Sigmoid colon (tissue), 7 donors: ENCODE data around the gene ADGB. TPM values are rescaled to one million over a fixed set of nuclear protein-coding genes. Genes with fewer than 3 reads are reported as not detected.

Experiments
- DNase-seq: peaks from one replicate; pipeline ENCODE4 v3.0.0-alpha.2; 2019
- H3K27ac ChIP-seq, 4 donors: fragments of 200-600 bp; sonication (generic); one replicate each; pipeline ENCODE4 v1.5.1; 2016 to 2019; ENCODE audit warnings: mild to moderate bottlenecking in 1 of 4
- H3K27me3 ChIP-seq, 3 donors: fragments of 200-600 bp; sonication (generic); one replicate each; pipeline ENCODE4 v1.5.1; 2019; ENCODE audit warnings: mild to moderate bottlenecking in 1 of 3
- H3K36me3 ChIP-seq, 4 donors: fragments of 200-600 bp; sonication (generic); one replicate each; pipeline ENCODE4 v1.5.1; 2016 to 2019
- H3K4me1 ChIP-seq, 4 donors: fragments of 200-600 bp; sonication (generic); one replicate each; pipeline ENCODE4 v1.5.1; 2017 to 2019
- H3K4me3 ChIP-seq, 4 donors: fragments of 200-600 bp; sonication (generic); one replicate each; pipeline ENCODE4 v1.5.1; 2017 to 2019; ENCODE audit warnings: mild to moderate bottlenecking in 2 of 4, moderate library complexity in 1 of 4
- H3K9me3 ChIP-seq, 4 donors: fragments of 200-600 bp in 3 of 4; sonication (generic) in 3 of 4; one replicate each; pipeline versions ENCODE4 v1.5.1 to v1.6.1; 2013 to 2019
- CTCF ChIP-seq, 4 experiments: fragments of 450-650 bp in 3 of 4; fragments of 200-600 bp in 1 of 4; IDR thresholded peaks; one replicate each; pipeline ENCODE4 v1.5.1; 2016 to 2019; ENCODE audit warnings: antibody characterized with exemption in 4 of 4, mild to moderate bottlenecking in 3 of 4, moderate library complexity in 2 of 4
- EP300 ChIP-seq, 4 donors: sonication (generic); formaldehyde crosslinking; IDR thresholded peaks; one replicate each; pipeline ENCODE4 v1.6.1; 2017; ENCODE audit warnings: antibody characterized with exemption in 4 of 4
- POLR2A ChIP-seq, 2 donors: fragments of 450-650 bp; IDR thresholded peaks; one replicate each; pipeline ENCODE4 v1.6.1; 2016; ENCODE audit warnings: antibody characterized with exemption in 2 of 2, mild to moderate bottlenecking in 2 of 2, moderate library complexity in 2 of 2
- POLR2AphosphoS5 ChIP-seq, 4 donors: sonication (generic); formaldehyde crosslinking; IDR thresholded peaks; one replicate each; pipeline ENCODE4 v1.6.1; 2017; ENCODE audit warnings: antibody characterized with exemption in 4 of 4
- WGBS, 2 donors: extraction: QIAGEN DNeasy Blood & Tissue Kit; methylation state at CpG; one replicate each; pipeline ENCODE4 v1.1.7; 2013; 5-methylcytosine and 5-hydroxymethylcytosine counted together
- intact Hi-C: fragments of 100-400 bp; cut with DNase I; formaldehyde crosslinking; loops from one replicate; pipeline ENCODE4 v1.15.1; 2023
- polyA plus RNA-seq, 3 donors: library from polyadenylated mRNA; stranded (reverse); fragments of 200-250 nt; gene quantifications; one replicate each; pipeline ENCODE4 v1.2.3, GENCODE V29; 2013
- total RNA-seq, 4 donors: library from RNA; depleted of rRNA; stranded (reverse); fragments of >200 nt; gene quantifications; one replicate each; pipeline ENCODE4 v1.1.0, GENCODE V29; 2016
- donor health status: healthy with polysubstance abuse.
- donor health status: Bipolar disorder and iron deficiency.
- donor health status: healthy.

ADGB gene
- total and polyA plus RNA-seq, 7 donors: 0.13 to 0.55 TPM; not detected in 5

GRCh38 chr6:146840216-146840615 lies 241.4 kb downstream of the ADGB start:
- Histone ChIP-seq H3K9me3 (no peaks in the 10 kb centered on the region), H3K36me3 (no peaks in the 10 kb centered on the region), H3K27ac (no peak overlapping the region), H3K4me1 (no peaks in the 10 kb centered on the region), H3K27me3 (no peaks in the 10 kb centered on the region), H3K4me3 (no peak overlapping the region)
- 88 to 96% methylated on average over 1 of the region's 1 CpG for WGBS, 2 donors
- no peak for DNase-seq
- TF ChIP-seq CTCF (IDR thresholded peaks at IDR 0.05) (no peak), EP300 (IDR thresholded peaks at IDR 0.05) (no peak), POLR2A (IDR thresholded peaks at IDR 0.05) (no peak), POLR2AphosphoS5 (IDR thresholded peaks at IDR 0.05) (no peak)
- intact Hi-C loops: no loop called here

DNA sequence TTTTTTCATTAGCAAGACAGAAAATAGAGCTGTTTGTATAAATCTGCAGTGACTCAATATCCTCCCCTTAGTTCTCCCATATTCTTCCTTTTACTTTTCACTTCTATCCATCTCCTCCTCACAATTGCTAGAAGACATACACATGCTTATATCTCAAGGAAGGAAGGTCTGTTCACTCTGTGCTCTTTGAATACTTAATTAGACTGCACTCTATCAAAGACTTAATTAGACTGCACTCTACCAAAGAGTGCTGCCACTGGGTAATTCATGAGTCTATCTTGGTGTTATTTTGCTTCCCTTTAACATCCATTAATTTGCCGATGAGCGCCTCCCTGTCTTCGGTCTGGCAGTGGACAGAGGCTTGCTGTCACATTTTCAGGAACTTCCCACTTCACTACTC lies 241.9 kb downstream of the ADGB start:
- Histone ChIP-seq H3K9me3 (no peaks in the 10 kb centered on the region), H3K4me3 (no peak overlapping the region), H3K27me3 (no peaks in the 10 kb centered on the region), H3K27ac (no peak overlapping the region), H3K4me1 (no peaks in the 10 kb centered on the region), H3K36me3 (no peaks in the 10 kb centered on the region)
- DNase-seq: no peak
- WGBS, 2 donors: 94 to 95% methylated on average over 3 of the region's 3 CpGs
- TF ChIP-seq POLR2A (IDR thresholded peaks at IDR 0.05) (no peak), EP300 (IDR thresholded peaks at IDR 0.05) (no peak), CTCF (IDR thresholded peaks at IDR 0.05) (no peak), POLR2AphosphoS5 (IDR thresholded peaks at IDR 0.05) (no peak)
- intact Hi-C loops: no loop called here

DNA sequence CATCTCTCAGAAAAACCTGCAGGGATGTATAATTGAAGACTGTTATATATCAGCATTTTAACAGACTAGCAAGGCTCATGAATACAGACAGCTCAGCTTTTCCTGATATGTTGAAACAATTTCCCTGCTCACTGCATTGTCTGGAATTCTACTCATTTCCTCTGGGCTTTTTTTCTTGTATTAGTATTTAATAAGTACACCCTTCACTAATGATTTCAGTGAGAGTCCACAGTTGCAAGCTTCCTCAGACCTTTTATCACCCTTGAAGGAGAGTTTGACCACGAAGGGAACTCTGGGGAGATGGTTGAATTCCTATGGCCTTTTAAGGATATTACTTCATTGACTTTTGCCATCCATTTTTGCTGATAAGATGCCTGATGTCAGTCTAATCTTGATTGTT lies 248.7 kb downstream of the ADGB start:
- Histone ChIP-seq H3K27ac (no peak overlapping the region), H3K9me3 (peaks cover 0 to 2% (median 0%) of the 10 kb centered on the region in 4 donors), H3K4me1 (no peaks in the 10 kb centered on the region), H3K27me3 (no peaks in the 10 kb centered on the region), H3K4me3 (no peak overlapping the region), H3K36me3 (no peaks in the 10 kb centered on the region)
- WGBS, 2 donors: 45 to 47% methylated on average over 1 of the region's 1 CpG
- no peak for TF ChIP-seq CTCF (IDR thresholded peaks at IDR 0.05)
- TF ChIP-seq EP300 (IDR thresholded peaks at IDR 0.05): no peak
- no peak for TF ChIP-seq POLR2A (IDR thresholded peaks at IDR 0.05)
- TF ChIP-seq POLR2AphosphoS5 (IDR thresholded peaks at IDR 0.05): no peak
- no peak for DNase-seq
- intact Hi-C loops: no loop called here

DNA sequence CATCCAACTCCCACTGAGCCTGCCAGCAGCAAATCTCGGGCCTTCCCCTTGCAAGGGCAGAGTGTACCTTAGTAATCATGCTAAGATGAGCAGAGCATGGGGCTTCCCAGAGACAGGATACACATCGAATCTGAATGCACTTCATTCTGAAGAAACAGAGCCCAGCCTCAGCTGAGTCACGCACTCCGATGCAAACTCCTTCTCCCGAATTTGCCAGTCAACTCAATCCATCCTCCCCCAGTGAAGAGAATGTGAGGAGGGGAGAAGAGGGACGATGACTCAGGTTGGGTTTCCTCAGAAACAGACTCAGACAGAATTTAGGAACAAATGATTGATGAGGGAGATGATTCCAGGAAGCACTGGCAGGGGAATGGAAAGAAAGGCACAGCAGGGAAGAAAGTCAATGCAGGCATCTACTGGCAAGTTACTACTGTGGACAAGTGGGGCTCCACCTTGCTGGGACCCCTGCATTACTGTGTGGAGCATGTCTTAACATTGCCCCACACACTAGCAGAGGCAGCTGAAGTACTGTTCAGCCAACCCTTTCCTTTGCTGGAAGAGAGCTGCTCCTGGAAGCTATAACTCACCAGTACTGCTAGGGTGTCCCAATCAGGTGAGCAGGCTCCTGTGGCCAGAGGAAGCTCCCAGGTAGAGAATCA lies 251.6 kb downstream of the ADGB start:
- WGBS, 2 donors: 82 to 88% methylated on average over 6 of the region's 6 CpGs
- intact Hi-C loops: no loop called here
- no peak overlapping the region for H3K27ac ChIP-seq

More for the DNA sequence above, 251.6 kb downstream of the ADGB start:
- TF ChIP-seq EP300 (IDR thresholded peaks at IDR 0.05) (no peak), POLR2A (IDR thresholded peaks at IDR 0.05) (no peak), POLR2AphosphoS5 (IDR thresholded peaks at IDR 0.05) (no peak), CTCF (IDR thresholded peaks at IDR 0.05) (no peak)
- DNase-seq: no peak
- H3K4me1 ChIP-seq: no peaks in the 10 kb centered on the region
- H3K27me3 ChIP-seq: no peaks in the 10 kb centered on the region
- H3K9me3 ChIP-seq: peaks cover 0 to 2% (median 0%) of the 10 kb centered on the region in 4 donors
- H3K36me3 ChIP-seq: no peaks in the 10 kb centered on the region
- no peak overlapping the region for H3K4me3 ChIP-seq
